HG02623 (cell line): ENCODE results near the gene FAM234A.
"Not testable (repeated sequence)": the region's sequence is repeated elsewhere in the genome, so short reads cannot be mapped to it uniquely, and the experiment has no call there.

Experiments used
- ATAC-seq: cut with Tn5 transposase; IDR thresholded peaks from one replicate; pipeline ENCODE4 v1.9.1; 2021; ENCODE audit warnings: moderate library complexity; ENCODE audit not compliant: unreplicated experiment

The FAM234A gene

GRCh38 chr16:229731-230281 lies 4.8 kb upstream of the FAM234A start:
- ATAC-seq, result no peak

- ATAC-seq, result not testable (repeated sequence)
Observed at GRCh38 chr16:230351-230750, 4.3 kb upstream of the FAM234A start.

GRCh38 chr16:230949-231348 lies 3.7 kb upstream of the FAM234A start:
- ATAC-seq, result no peak

GRCh38 chr16:239948-240277 lies 5.3 kb downstream of the FAM234A start:
- ATAC-seq, result no peak

- no peak for ATAC-seq
Observed at GRCh38 chr16:240559-240958, 5.9 kb downstream of the FAM234A start.

GRCh38 chr16:242281-242680 lies 7.7 kb downstream of the FAM234A start:
- no peak for ATAC-seq

- ATAC-seq, result no peak
Observed at GRCh38 chr16:243348-243747, 8.7 kb downstream of the FAM234A start.

- no peak for ATAC-seq
Observed at GRCh38 chr16:245105-245504, 10.5 kb downstream of the FAM234A start.

GRCh38 chr16:247027-247426 lies 12.4 kb downstream of the FAM234A start:
- ATAC-seq, result no peak

- ATAC-seq, result no peak
Observed at GRCh38 chr16:249431-249830, 14.8 kb downstream of the FAM234A start.

GRCh38 chr16:252366-253337 lies 18.0 kb downstream of the FAM234A start:
- no peak for ATAC-seq

GRCh38 chr16:253833-254232 lies 19.2 kb downstream of the FAM234A start:
- ATAC-seq, result no peak

- ATAC-seq, result no peak
Observed at GRCh38 chr16:254461-254860, 19.8 kb downstream of the FAM234A start.

GRCh38 chr16:255183-255582 lies 20.6 kb downstream of the FAM234A start:
- no peak for ATAC-seq

GRCh38 chr16:258091-258490 lies 23.5 kb downstream of the FAM234A start:
- not testable (repeated sequence) for ATAC-seq

- ATAC-seq, result no peak
Observed at GRCh38 chr16:259226-259625, 24.6 kb downstream of the FAM234A start.

GRCh38 chr16:259814-260253 lies 25.2 kb downstream of the FAM234A start:
- no peak for ATAC-seq

- ATAC-seq, result no peak
Observed at GRCh38 chr16:260326-260725, 25.7 kb downstream of the FAM234A start.

GRCh38 chr16:261031-261691 lies 26.5 kb downstream of the FAM234A start:
- no peak for ATAC-seq

GRCh38 chr16:262121-262745 lies 27.6 kb downstream of the FAM234A start:
- ATAC-seq, result no peak

GRCh38 chr16:263182-263774 lies 28.7 kb downstream of the FAM234A start:
- ATAC-seq, result no peak
